HepG2 (cell line): ENCODE results near the gene RAN. TPM values are rescaled to one million over a fixed set of nuclear protein-coding genes. Genes with fewer than 3 reads are reported as not detected.

ENCODE experiments used
- ATF3 ChIP-seq: sonication (generic); formaldehyde crosslinking; IDR thresholded peaks from 2 replicates; pipeline ENCODE4 v1.4.0; 2020; ENCODE audit warnings: missing genetic modification reagents
- BRD4 ChIP-seq: sonication (generic); formaldehyde crosslinking; IDR thresholded peaks from 2 replicates; pipeline ENCODE4 v1.4.0; 2020; ENCODE audit warnings: missing genetic modification reagents
- DRAP1 ChIP-seq: IDR thresholded peaks from 2 replicates; pipeline ENCODE4 v1.6.1; 2016; ENCODE audit warnings: missing genetic modification reagents, missing compliant biosample characterization
- ESRRA ChIP-seq: sonication (generic); formaldehyde crosslinking; IDR thresholded peaks from 2 replicates; pipeline ENCODE4 v1.5.1; 2020; ENCODE audit warnings: mild to moderate bottlenecking, low read depth, missing genetic modification reagents
- FOXK2 ChIP-seq: fragments of 450-650 bp; IDR thresholded peaks from 2 replicates; pipeline ENCODE4 v1.6.1; 2016
- HNF1A ChIP-seq, 2 experiments: sonication (generic) in 1 of 2; formaldehyde crosslinking in 1 of 2; IDR thresholded peaks; 2 replicates each; pipeline versions ENCODE4 v1.4.0 to v1.6.1; 2016 to 2020; ENCODE audit warnings: borderline replicate concordance in 1 of 2, low read depth in 1 of 2, mild to moderate bottlenecking in 1 of 2, missing genetic modification reagents in 1 of 2
- JUNB ChIP-seq: sonication (generic); formaldehyde crosslinking; IDR thresholded peaks from 2 replicates; pipeline ENCODE4 v1.8.0; 2022; ENCODE audit warnings: missing genetic modification reagents, mild to moderate bottlenecking, borderline replicate concordance
- NPAS2 ChIP-seq: sonication (generic); formaldehyde crosslinking; IDR thresholded peaks from 2 replicates; pipeline ENCODE4 v1.8.0; 2022; ENCODE audit warnings: mild to moderate bottlenecking, missing genetic modification reagents, borderline replicate concordance
- SP1 ChIP-seq, 2 experiments: fragments of 450-650 bp in 1 of 2; sonication (generic) in 1 of 2; formaldehyde crosslinking in 1 of 2; IDR thresholded peaks; 2 replicates each; pipeline versions ENCODE4 v1.4.0 to v1.6.1; 2016 to 2020; ENCODE audit warnings: missing genetic modification reagents in 1 of 2
- YEATS2 ChIP-seq: sonication (generic); formaldehyde crosslinking; IDR thresholded peaks from 2 replicates; pipeline ENCODE4 v1.4.0; 2020; ENCODE audit warnings: missing genetic modification reagents, borderline replicate concordance
- ZBTB38 ChIP-seq: sonication (generic); formaldehyde crosslinking; IDR thresholded peaks from 2 replicates; pipeline ENCODE4 v1.5.1; 2020; ENCODE audit warnings: mild to moderate bottlenecking, missing genetic modification reagents
- ZBTB8A ChIP-seq: sonication (generic); formaldehyde crosslinking; IDR thresholded peaks from 2 replicates; pipeline ENCODE4 v1.4.0; 2020; ENCODE audit warnings: mild to moderate bottlenecking, low read depth, missing genetic modification reagents, borderline replicate concordance
- ZNF225 ChIP-seq: sonication (generic); formaldehyde crosslinking; IDR thresholded peaks from 2 replicates; pipeline ENCODE4 v1.4.0; 2020; ENCODE audit warnings: mild to moderate bottlenecking, missing genetic modification reagents
- ZNF329 ChIP-seq: sonication (generic); formaldehyde crosslinking; IDR thresholded peaks from 2 replicates; pipeline ENCODE4 v1.9.0; 2021; ENCODE audit warnings: low read depth, mild to moderate bottlenecking, missing genetic modification reagents
- ZNF484 ChIP-seq: sonication (generic); formaldehyde crosslinking; IDR thresholded peaks from 2 replicates; pipeline ENCODE4 v1.5.1; 2020; ENCODE audit warnings: mild to moderate bottlenecking, low read depth, missing genetic modification reagents, borderline replicate concordance
- ZNF503 ChIP-seq: sonication (generic); formaldehyde crosslinking; IDR thresholded peaks from 2 replicates; pipeline ENCODE4 v1.4.0; 2020; ENCODE audit warnings: missing genetic modification reagents
- ZNF549 ChIP-seq: sonication (generic); formaldehyde crosslinking; IDR thresholded peaks from 2 replicates; pipeline ENCODE4 v1.5.0; 2020; ENCODE audit warnings: missing genetic modification reagents
- ZNF574 ChIP-seq: sonication (generic); formaldehyde crosslinking; IDR thresholded peaks from 2 replicates; pipeline ENCODE4 v1.4.0; 2020; ENCODE audit warnings: missing genetic modification reagents
- ZNF749 ChIP-seq: sonication (generic); formaldehyde crosslinking; IDR thresholded peaks from 2 replicates; pipeline ENCODE4 v1.8.0; 2022; ENCODE audit warnings: mild to moderate bottlenecking, missing genetic modification reagents, moderate library complexity, borderline replicate concordance
- ZSCAN22 ChIP-seq: sonication (generic); formaldehyde crosslinking; IDR thresholded peaks from 2 replicates; pipeline ENCODE4 v1.4.0; 2020; ENCODE audit warnings: mild to moderate bottlenecking, missing genetic modification reagents
- polyA plus RNA-seq, 8 experiments: library from polyadenylated mRNA; depleted of rRNA in 3 of 8; stranded (reverse) in 7 of 8; unstranded in 1 of 8; fragments of >200 nt; fragmentation: Illumina TruSeq in 4 of 8; extraction: Trizol in 4 of 8; gene quantifications; 2 replicates each; pipeline versions ENCODE4 v1.2.1 to v1.2.3, GENCODE V29; 2011 to 2016; ENCODE audit warnings: low read depth in 4 of 8, missing spikeins in 1 of 8, mixed read lengths in 1 of 8; ENCODE audit not compliant: insufficient read depth in 1 of 8
- total RNA-seq, 5 experiments: library from RNA; depleted of rRNA; stranded (reverse); fragments of >200 nt; fragmentation: Illumina TruSeq; extraction: Trizol; gene quantifications; 2 replicates each; pipeline ENCODE4 v1.2.3, GENCODE V29; 2016; ENCODE audit warnings: low read depth in 1 of 5

The RAN gene
- total and polyA plus RNA-seq, 2 of the 13 experiments (the other 11 are each of a cell fraction or from before 2014, with no cell fraction given): 1,335 to 1,630 TPM

GRCh38 chr12:130916241-130916911, 44.5 kb downstream of the RAN start (continued):
- TF ChIP-seq ZNF574 (CRISPR knock-in tag) (peak; percentile 57; the same call in 1 of the 2 replicates), JUNB (CRISPR knock-in tag) (no peak), ZNF549 (CRISPR knock-in tag) (no peak), NPAS2 (CRISPR knock-in tag) (no peak), HNF1A (IDR thresholded peaks at IDR 0.05; ENCODE audit: low read depth) (no peak), HNF1A (CRISPR knock-in tag; IDR thresholded peaks at IDR 0.05; ENCODE audit: borderline replicate concordance) (no peak), ZNF749 (no peak), DRAP1 (CRISPR knock-in tag) (no peak), SP1 (IDR thresholded peaks at IDR 0.05) (no peak), SP1 (CRISPR knock-in tag; IDR thresholded peaks at IDR 0.05) (no peak), ZNF503 (CRISPR knock-in tag) (no peak), YEATS2 (CRISPR knock-in tag) (no peak), ATF3 (CRISPR knock-in tag) (no peak), FOXK2 (no peak), ZNF329 (no peak), ZBTB38 (0 out of 2 replicates have a peak, but pooled peaks have one; percentile 57), ZNF225 (CRISPR knock-in tag) (no peak), ZSCAN22 (CRISPR knock-in tag) (no peak), ZNF484 (CRISPR knock-in tag) (no peak), BRD4 (no peak), ESRRA (CRISPR knock-in tag) (no peak), ZBTB8A (no peak)
